HepG2 (cell line): ENCODE data around the gene ZNFX1. TPM values are rescaled to one million over a fixed set of nuclear protein-coding genes. Genes with fewer than 3 reads are reported as not detected.

ENCODE experiments used
- ARID3A ChIP-seq: IDR thresholded peaks from 2 replicates; pipeline ENCODE4 v1.6.1; 2012; ENCODE audit warnings: low read depth, low read length, improper control_type of control experiment
- ELF3 ChIP-seq: IDR thresholded peaks from 2 replicates; pipeline ENCODE4 v1.6.1; 2016; ENCODE audit warnings: missing genetic modification reagents, missing compliant biosample characterization
- FUBP1 ChIP-seq: sonication (generic); formaldehyde crosslinking; IDR thresholded peaks from 2 replicates; pipeline ENCODE4 v1.5.1; 2020; ENCODE audit warnings: missing genetic modification reagents, mild to moderate bottlenecking, borderline replicate concordance
- HHEX ChIP-seq: IDR thresholded peaks from 2 replicates; pipeline ENCODE4 v1.6.1; 2016; ENCODE audit warnings: control low read depth
- MYC ChIP-seq: sonication (generic); formaldehyde crosslinking; IDR thresholded peaks from 2 replicates; pipeline ENCODE4 v1.9.0; 2021; ENCODE audit warnings: missing genetic modification reagents, borderline replicate concordance
- NFE2L1 ChIP-seq: sonication (generic); formaldehyde crosslinking; IDR thresholded peaks from 2 replicates; pipeline ENCODE4 v1.4.0; 2020; ENCODE audit warnings: missing genetic modification reagents, mild to moderate bottlenecking, borderline replicate concordance
- PBX2 ChIP-seq: IDR thresholded peaks from 2 replicates; pipeline ENCODE4 v1.6.1; 2016; ENCODE audit warnings: control low read depth
- RAD51 ChIP-seq: fragments of 450-650 bp; IDR thresholded peaks from 2 replicates; pipeline ENCODE4 v1.6.1; 2016; ENCODE audit warnings: borderline replicate concordance
- RARG ChIP-seq: sonication (generic); formaldehyde crosslinking; IDR thresholded peaks from 2 replicates; pipeline ENCODE4 v1.4.0; 2020; ENCODE audit warnings: low read depth, mild to moderate bottlenecking, missing genetic modification reagents
- REL ChIP-seq: sonication (generic); formaldehyde crosslinking; conservative IDR thresholded peaks from 2 replicates; pipeline ENCODE4 v1.8.0; 2022; ENCODE audit warnings: mild to moderate bottlenecking, missing genetic modification reagents, moderate library complexity
- SP1 ChIP-seq, 2 experiments: fragments of 450-650 bp in 1 of 2; sonication (generic) in 1 of 2; formaldehyde crosslinking in 1 of 2; IDR thresholded peaks; 2 replicates each; pipeline versions ENCODE4 v1.4.0 to v1.6.1; 2016 to 2020; ENCODE audit warnings: missing genetic modification reagents in 1 of 2
- SRSF9 ChIP-seq: fragments of 200-400 bp; formaldehyde crosslinking; IDR thresholded peaks from 2 replicates; pipeline ENCODE4 v1.6.1; 2018; ENCODE audit warnings: borderline replicate concordance, mild to moderate bottlenecking, low read depth, low read length; ENCODE audit not compliant: insufficient read depth, poor library complexity, severe bottlenecking
- TEAD3 ChIP-seq: optimal IDR thresholded peaks from 2 replicates; pipeline ENCODE3; 2016; ENCODE audit warnings: borderline replicate concordance
- ZFP36 ChIP-seq: fragments of 150-350 bp; IDR thresholded peaks from 2 replicates; pipeline ENCODE4 v1.6.1; 2018; ENCODE audit warnings: borderline replicate concordance, low read length, low read depth; ENCODE audit not compliant: partially characterized antibody
- ZNF225 ChIP-seq: sonication (generic); formaldehyde crosslinking; IDR thresholded peaks from 2 replicates; pipeline ENCODE4 v1.4.0; 2020; ENCODE audit warnings: mild to moderate bottlenecking, missing genetic modification reagents
- ZNF280B ChIP-seq: sonication (generic); formaldehyde crosslinking; IDR thresholded peaks from 2 replicates; pipeline ENCODE4 v1.5.0; 2020; ENCODE audit warnings: missing genetic modification reagents, mild to moderate bottlenecking, borderline replicate concordance
- ZNF343 ChIP-seq: sonication (generic); formaldehyde crosslinking; IDR thresholded peaks from 2 replicates; pipeline ENCODE4 v1.4.0; 2020; ENCODE audit warnings: mild to moderate bottlenecking, missing genetic modification reagents
- ZNF460 ChIP-seq: sonication (generic); formaldehyde crosslinking; IDR thresholded peaks from 2 replicates; pipeline ENCODE4 v1.5.1; 2020; ENCODE audit warnings: missing genetic modification reagents, mild to moderate bottlenecking, borderline replicate concordance
- ZNF530 ChIP-seq: sonication (generic); formaldehyde crosslinking; IDR thresholded peaks from 2 replicates; pipeline ENCODE4 v1.5.0; 2020; ENCODE audit warnings: low read depth, mild to moderate bottlenecking, missing genetic modification reagents
- ZNF567 ChIP-seq: sonication (generic); formaldehyde crosslinking; IDR thresholded peaks from 2 replicates; pipeline ENCODE4 v1.8.1; 2023; ENCODE audit warnings: mild to moderate bottlenecking, missing genetic modification reagents, borderline replicate concordance
- ZNF589 ChIP-seq: sonication (generic); formaldehyde crosslinking; conservative IDR thresholded peaks from 2 replicates; pipeline ENCODE4 v1.8.0; 2022; ENCODE audit warnings: mild to moderate bottlenecking, moderate library complexity, missing genetic modification reagents
- ZNF784 ChIP-seq: sonication (generic); formaldehyde crosslinking; IDR thresholded peaks from 2 replicates; pipeline ENCODE4 v1.5.1; 2020; ENCODE audit warnings: missing genetic modification reagents, mild to moderate bottlenecking, borderline replicate concordance
- polyA plus RNA-seq, 8 experiments: library from polyadenylated mRNA; depleted of rRNA in 3 of 8; stranded (reverse) in 7 of 8; unstranded in 1 of 8; fragments of >200 nt; fragmentation: Illumina TruSeq in 4 of 8; extraction: Trizol in 4 of 8; gene quantifications; 2 replicates each; pipeline versions ENCODE4 v1.2.1 to v1.2.3, GENCODE V29; 2011 to 2016; ENCODE audit warnings: low read depth in 4 of 8, missing spikeins in 1 of 8, mixed read lengths in 1 of 8; ENCODE audit not compliant: insufficient read depth in 1 of 8
- total RNA-seq, 5 experiments: library from RNA; depleted of rRNA; stranded (reverse); fragments of >200 nt; fragmentation: Illumina TruSeq; extraction: Trizol; gene quantifications; 2 replicates each; pipeline ENCODE4 v1.2.3, GENCODE V29; 2016; ENCODE audit warnings: low read depth in 1 of 5

Gene ZNFX1
- total and polyA plus RNA-seq, 2 of the 13 experiments (the other 11 are each of a cell fraction or from before 2014, with no cell fraction given), result 2.9 to 11.1 TPM

- TF ChIP-seq TEAD3 (CRISPR knock-in tag) (no peak), FUBP1 (no peak), PBX2 (no peak), SP1 (IDR thresholded peaks at IDR 0.05) (no peak), SP1 (CRISPR knock-in tag; IDR thresholded peaks at IDR 0.05) (no peak), ZNF530 (CRISPR knock-in tag) (no peak), ZNF225 (peak; percentile 70), REL (CRISPR knock-in tag) (no peak), RARG (CRISPR knock-in tag) (no peak), RAD51 (no peak; the same call in 1 of the 2 replicates), SRSF9 (no peak), HHEX (CRISPR knock-in tag) (no peak), ZNF589 (CRISPR knock-in tag) (no peak), MYC (CRISPR knock-in tag) (no peak), ZNF280B (CRISPR knock-in tag) (0 out of 2 replicates have a peak, but pooled peaks have one; percentile 34), ZNF567 (CRISPR knock-in tag) (no peak), ZNF784 (no peak), NFE2L1 (CRISPR knock-in tag) (no peak), ZNF460 (no peak), ELF3 (peak; percentile 1; the same call in 1 of the 2 replicates), ZNF343 (no peak), ARID3A (no peak), ZFP36 (no peak)
These were observed 684 bp downstream of the ZNFX1 start (continued) for GRCh38 chr20:49276961-49277785.
